ENCODE measurements around the gene ANKLE2. TPM values are rescaled to one million over a fixed set of nuclear protein-coding genes. Genes with fewer than 3 reads are reported as not detected.

Gene ANKLE2
- total and polyA plus RNA-seq, 2 of the 8 experiments (the other 6 are each of a cell fraction or from before 2014, with no cell fraction given) = 41.0 to 64.9 TPM

DNA sequence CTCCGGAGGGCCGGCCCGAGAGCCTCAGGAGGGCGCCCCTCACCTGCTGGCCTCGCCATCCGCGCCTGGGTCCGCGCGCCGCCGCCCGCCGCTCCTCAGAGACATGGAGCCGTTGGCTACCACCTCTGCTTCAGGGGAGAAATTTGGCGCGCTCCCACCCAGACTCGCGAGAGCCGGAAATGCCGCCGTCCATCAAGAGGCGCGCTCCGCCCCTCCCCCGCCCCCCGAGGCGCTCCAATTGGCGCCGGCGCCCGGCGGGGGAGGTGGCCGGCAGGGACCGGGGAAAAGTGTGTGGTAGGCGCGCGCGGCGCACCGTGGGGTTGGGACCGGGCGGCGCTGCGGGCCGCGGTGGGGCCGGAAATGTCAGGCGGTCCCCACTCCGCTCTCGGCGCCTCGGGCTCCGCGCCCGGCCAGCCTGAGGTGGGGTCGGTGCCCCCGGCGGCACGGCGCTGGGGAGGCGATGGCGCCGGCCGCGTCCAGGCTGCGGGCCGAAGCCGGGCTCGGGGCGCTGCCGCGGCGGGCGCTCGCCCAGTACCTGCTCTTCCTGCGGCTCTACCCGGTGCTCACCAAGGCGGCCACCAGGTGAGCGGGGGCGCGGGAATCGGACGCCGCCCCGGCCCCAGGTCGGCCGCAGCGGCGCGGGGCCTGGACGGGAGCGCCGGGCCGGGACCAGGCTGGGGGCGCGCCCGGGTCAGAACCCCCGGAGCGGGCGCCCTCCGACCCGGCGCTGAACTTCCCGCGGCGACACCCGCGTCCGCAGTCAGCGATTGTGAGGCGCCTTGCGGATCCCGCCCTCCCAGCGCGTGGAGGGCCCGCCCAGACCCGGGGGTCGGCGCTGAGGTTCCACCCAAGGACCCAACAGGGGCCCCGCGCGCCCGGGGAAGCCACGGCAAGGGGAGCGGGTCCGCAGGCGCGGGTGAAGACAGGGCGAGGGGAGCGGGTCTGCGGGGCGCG lies 74.1 kb downstream of the ANKLE2 start, which contains the start of the genes POLE and PXMP2 (continued):
- TF ChIP-seq CHD7 (IDR thresholded peaks at IDR 0.05; ENCODE audit: insufficient replicate concordance, low read length) (no peak), BRCA1 (IDR thresholded peaks at IDR 0.05; ENCODE audit: low read depth, low read length) (peak; percentile 84), TEAD4 (IDR thresholded peaks at IDR 0.05; ENCODE audit: low read depth, low read length) (0 out of 2 replicates have a peak, but pooled peaks have one; percentile 25), KDM1A (IDR thresholded peaks at IDR 0.05; ENCODE audit: borderline replicate concordance, low read length) (no peak), E2F6 (IDR thresholded peaks at IDR 0.05) (peak; percentile 73), EGR1 (IDR thresholded peaks at IDR 0.05; ENCODE audit: borderline replicate concordance, low read depth, low read length) (peak; percentile 91), ATF3 (IDR thresholded peaks at IDR 0.05; ENCODE audit: insufficient read depth, low read depth, low read length) (no peak), ZNF274 (IDR thresholded peaks at IDR 0.05; ENCODE audit: borderline replicate concordance, extremely low read depth, low read length) (no peak)

All from H1 (cell line).